Measurements from ENCODE around the gene COL6A1.

Gene COL6A1

DNA sequence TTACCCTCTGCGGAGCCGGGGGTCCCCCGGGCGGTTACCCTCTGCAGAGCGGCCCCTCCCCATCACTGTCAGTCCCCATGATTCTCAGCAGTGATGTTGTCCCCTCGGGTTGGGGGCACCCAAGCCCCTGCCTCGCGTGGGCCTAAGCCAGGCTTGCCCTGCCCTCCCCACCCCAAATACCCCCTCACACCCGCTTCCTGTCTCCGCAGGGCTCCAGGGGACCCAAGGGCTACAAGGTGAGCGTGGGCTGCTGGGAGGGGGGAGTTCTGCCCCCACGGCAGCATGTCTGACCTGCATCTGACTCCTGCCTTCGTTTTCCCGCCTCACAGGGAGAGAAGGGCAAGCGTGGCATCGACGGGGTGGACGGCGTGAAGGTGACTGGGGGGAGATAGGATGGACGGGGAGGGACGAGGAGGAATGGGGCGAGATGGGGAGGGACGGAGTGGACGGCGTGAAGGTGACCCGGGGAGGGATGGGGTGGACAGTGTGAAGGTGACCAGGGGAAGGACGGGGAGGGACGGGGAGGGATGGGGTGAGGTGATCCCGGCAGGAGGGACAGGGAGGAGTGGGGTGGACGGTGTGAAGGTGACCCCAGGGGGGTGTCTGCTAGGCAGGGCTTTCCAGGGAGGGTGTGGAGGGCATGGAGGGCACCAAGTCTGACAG, 8.6 kb downstream of the COL6A1 start:
- H3K36me3 ChIP-seq (ENCODE audit: insufficient read depth, insufficient read length, low read length), result peaks cover 91% of the 10 kb centered on the region
- peaks cover 14% of the 10 kb centered on the region for H3K4me1 ChIP-seq (ENCODE audit: insufficient read depth, insufficient read length)

DNA sequence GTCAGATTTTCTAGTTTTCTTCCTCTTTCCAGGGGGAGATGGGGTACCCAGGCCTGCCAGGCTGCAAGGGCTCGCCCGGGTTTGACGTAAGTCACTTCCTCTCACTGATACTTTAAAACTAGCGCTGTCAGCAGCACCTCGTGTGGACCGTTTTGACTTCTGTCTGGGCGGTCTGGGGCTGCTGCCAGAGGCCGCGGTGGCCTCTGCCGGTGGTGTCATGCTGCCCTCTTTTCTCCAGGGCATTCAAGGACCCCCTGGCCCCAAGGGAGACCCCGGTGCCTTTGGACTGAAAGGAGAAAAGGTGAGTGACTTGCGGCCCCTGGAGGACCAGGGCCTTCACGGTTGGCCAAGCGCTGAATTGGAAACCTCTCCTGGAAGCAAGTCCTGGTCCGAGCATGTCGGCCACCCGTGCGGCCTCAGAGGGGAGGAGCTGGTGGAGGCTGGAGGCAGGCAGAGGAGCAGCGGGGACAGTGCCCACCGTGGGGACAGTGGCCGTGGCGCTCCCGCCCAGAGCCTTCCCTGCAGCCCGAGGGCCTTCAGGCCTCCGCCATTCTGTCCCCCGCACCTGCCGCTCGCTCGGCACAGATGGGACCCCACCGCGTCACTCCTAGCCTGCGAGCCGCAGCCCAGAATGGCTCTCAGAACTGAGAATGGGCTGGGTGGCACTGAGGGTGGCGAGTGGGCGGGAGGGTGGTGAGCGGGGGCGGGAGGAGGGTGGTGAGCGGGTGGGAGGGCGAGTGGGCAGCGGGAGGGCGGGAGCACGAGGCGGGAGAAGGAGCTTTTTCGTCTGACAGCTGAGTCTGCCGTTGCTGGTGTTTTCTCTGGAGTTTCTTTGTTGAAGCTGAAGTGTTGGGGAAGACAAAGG, 9.4 kb downstream of the COL6A1 start:
- no peak for DNase-seq (ENCODE audit: low read depth, low spot score)
- H3K36me3 ChIP-seq (ENCODE audit: insufficient read depth, insufficient read length, low read length), result peaks cover 89% of the 10 kb centered on the region
- H3K4me3 ChIP-seq (ENCODE audit: insufficient read length, low read depth), result no peak overlapping the region
- H3K9me3 ChIP-seq (ENCODE audit: insufficient read depth, low read length), result no peaks in the 10 kb centered on the region
- no peak for TF ChIP-seq YY1 (IDR thresholded peaks at IDR 0.05; ENCODE audit: insufficient read depth, insufficient read length)
- TF ChIP-seq SUZ12 (IDR thresholded peaks at IDR 0.05; ENCODE audit: extremely low read depth, insufficient read depth, insufficient read length), result no peak
- TF ChIP-seq ZNF274 (IDR thresholded peaks at IDR 0.05; ENCODE audit: low read depth, low read length), result no peak
- peaks cover 21% of the 10 kb centered on the region for H3K4me1 ChIP-seq (ENCODE audit: insufficient read depth, insufficient read length)
- H3K9ac ChIP-seq (ENCODE audit: insufficient read length, low read depth), result no peak overlapping the region
- no peaks in the 10 kb centered on the region for H3K27me3 ChIP-seq (ENCODE audit: insufficient read depth, insufficient read length)

More for the DNA sequence above, 8.6 kb downstream of the COL6A1 start:
- H3K9ac ChIP-seq (ENCODE audit: insufficient read length, low read depth), result no peak overlapping the region
- no peak for DNase-seq (ENCODE audit: low read depth, low spot score)
- H3K4me3 ChIP-seq (ENCODE audit: insufficient read length, low read depth), result no peak overlapping the region
- no peaks in the 10 kb centered on the region for H3K9me3 ChIP-seq (ENCODE audit: insufficient read depth, low read length)
- no peak for TF ChIP-seq ZNF274 (IDR thresholded peaks at IDR 0.05; ENCODE audit: low read depth, low read length)
- no peaks in the 10 kb centered on the region for H3K27me3 ChIP-seq (ENCODE audit: insufficient read depth, insufficient read length)

DNA sequence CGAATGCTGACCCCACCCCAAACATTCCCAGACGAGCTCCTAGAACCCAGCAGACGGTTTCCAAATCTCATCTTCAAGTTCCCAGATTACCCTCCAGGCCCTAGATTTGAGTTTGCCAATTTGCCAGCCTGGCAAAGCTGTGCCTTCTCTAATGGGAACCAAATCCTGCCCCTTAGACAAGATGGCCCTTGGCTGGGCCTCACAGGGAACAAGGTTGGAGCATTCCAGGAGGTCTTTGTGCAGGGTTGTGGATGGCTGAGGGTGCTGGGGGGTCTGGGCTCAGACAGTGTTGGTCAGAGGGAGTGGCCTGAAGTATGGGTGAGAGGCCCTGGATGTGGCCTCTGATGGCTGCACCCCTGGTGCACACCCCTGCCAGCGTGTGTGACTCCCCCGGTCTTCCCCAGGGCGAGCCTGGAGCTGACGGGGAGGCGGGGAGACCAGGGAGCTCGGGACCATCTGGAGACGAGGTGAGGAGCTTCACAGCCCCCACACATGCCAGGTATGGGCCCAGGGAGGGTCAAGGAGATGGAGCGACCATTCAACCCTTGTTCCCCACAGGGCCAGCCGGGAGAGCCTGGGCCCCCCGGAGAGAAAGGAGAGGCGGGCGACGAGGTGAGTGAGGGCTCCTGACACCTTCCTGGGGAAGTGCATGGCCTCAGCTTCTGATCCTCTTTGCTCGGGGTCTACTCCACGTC, 10.2 kb downstream of the COL6A1 start:
- peaks cover 21% of the 10 kb centered on the region for H3K4me1 ChIP-seq (ENCODE audit: insufficient read depth, insufficient read length)
- H3K4me3 ChIP-seq (ENCODE audit: insufficient read length, low read depth), result no peak overlapping the region
- H3K9me3 ChIP-seq (ENCODE audit: insufficient read depth, low read length), result no peaks in the 10 kb centered on the region
- no peak for DNase-seq (ENCODE audit: low read depth, low spot score)
- H3K36me3 ChIP-seq (ENCODE audit: insufficient read depth, insufficient read length, low read length), result peaks cover 89% of the 10 kb centered on the region
- TF ChIP-seq SUZ12 (IDR thresholded peaks at IDR 0.05; ENCODE audit: extremely low read depth, insufficient read depth, insufficient read length), result no peak
- TF ChIP-seq ZNF274 (IDR thresholded peaks at IDR 0.05; ENCODE audit: low read depth, low read length), result no peak
- no peak overlapping the region for H3K9ac ChIP-seq (ENCODE audit: insufficient read length, low read depth)
- no peaks in the 10 kb centered on the region for H3K27me3 ChIP-seq (ENCODE audit: insufficient read depth, insufficient read length)

DNA sequence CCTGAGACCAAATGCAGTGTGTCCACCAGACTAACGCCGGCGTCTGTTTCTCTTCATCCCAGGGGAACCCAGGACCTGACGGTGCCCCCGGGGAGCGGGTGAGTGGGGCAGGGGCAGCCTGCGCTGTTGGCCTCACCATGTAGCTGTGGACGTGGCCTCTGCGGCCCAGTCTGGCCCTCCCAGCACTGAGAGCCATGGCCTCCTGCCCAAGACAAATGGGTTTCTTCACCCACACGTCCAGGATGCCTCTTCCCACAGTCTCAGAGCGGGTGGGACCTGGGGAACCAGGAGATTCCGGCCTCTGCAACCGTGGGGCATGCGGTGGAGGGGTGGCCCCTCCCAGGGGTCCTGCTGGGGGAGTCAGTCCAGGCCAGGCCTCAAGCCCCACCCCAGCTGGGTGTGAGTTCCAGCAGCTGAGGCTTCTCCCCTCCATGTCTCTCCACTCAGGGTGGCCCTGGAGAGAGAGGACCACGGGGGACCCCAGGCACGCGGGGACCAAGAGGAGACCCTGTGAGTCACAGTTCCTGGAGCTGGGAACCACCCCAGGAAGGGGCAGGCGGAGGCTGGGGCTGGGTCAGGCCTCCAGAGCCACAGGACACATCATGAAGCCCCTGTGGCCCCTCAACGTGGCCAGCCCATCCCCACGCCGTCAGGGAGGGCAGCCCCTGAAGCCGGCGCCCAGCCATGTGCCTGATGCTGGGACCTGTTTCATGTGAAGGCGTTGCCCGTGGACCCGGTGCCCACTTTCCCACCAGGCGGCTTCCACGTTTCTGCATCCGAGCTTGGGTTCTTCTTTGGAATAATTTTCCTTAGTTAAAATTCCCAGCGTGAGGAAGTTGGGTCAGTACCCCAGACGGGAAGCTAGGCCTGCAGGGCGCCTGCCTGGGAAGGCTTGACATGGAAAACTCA, 11.0 kb downstream of the COL6A1 start:
- peaks cover 89% of the 10 kb centered on the region for H3K36me3 ChIP-seq (ENCODE audit: insufficient read depth, insufficient read length, low read length)
- H3K27me3 ChIP-seq (ENCODE audit: insufficient read depth, insufficient read length), result no peaks in the 10 kb centered on the region
- H3K4me1 ChIP-seq (ENCODE audit: insufficient read depth, insufficient read length), result peaks cover 21% of the 10 kb centered on the region
- TF ChIP-seq YY1 (IDR thresholded peaks at IDR 0.05; ENCODE audit: insufficient read depth, insufficient read length) (no peak), ZNF274 (IDR thresholded peaks at IDR 0.05; ENCODE audit: low read depth, low read length) (no peak), SUZ12 (IDR thresholded peaks at IDR 0.05; ENCODE audit: extremely low read depth, insufficient read depth, insufficient read length) (no peak)
- H3K9me3 ChIP-seq (ENCODE audit: insufficient read depth, low read length), result no peaks in the 10 kb centered on the region
- DNase-seq (ENCODE audit: low read depth, low spot score), result no peak
- H3K4me3 ChIP-seq (ENCODE audit: insufficient read length, low read depth), result no peak overlapping the region
- H3K9ac ChIP-seq (ENCODE audit: insufficient read length, low read depth), result no peak overlapping the region

DNA sequence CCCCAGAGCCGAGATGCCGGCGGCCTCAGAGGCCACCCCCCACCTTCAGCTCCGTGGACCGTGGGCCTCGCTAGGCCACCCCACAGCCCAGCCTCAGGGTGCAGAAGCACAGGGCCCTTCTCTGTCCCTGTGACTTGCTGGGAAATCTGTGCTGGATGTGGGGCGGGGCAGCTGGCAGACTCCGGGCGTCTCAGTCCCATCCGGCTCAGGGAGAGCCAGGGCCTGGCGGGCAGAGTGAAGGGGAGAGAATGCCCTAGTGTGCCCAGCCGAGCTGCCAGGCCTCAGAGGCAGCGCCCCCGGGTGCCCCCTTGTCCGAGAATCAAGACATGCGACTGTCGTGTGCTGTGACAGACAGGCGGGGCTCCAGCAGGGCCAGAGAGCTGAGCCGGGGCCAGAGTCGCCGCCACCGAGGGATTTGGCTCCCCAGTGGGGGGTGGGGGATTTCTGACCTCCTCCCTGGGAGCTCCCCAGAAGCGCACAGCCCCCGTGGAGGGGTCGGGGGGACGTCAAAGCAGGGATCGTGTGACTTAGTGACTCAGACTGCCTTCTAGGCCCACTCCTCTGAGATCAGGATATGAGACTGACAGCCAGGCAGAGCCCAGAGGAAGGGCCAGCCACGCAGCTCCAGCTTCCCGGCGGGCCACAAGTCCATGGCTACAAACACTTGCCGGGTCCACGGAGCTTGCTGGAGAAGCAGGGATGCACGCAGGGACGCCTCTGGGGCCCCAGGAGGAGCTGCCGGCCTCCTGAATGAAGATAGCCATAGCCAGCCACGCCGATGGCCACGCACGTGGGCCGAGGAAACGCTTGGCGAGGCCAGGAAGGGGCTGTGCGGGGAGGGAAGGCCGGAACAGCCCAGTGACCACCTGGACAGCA, 11.9 kb downstream of the COL6A1 start:
- H3K9me3 ChIP-seq (ENCODE audit: insufficient read depth, low read length), result no peaks in the 10 kb centered on the region
- H3K27me3 ChIP-seq (ENCODE audit: insufficient read depth, insufficient read length), result no peaks in the 10 kb centered on the region
- H3K9ac ChIP-seq (ENCODE audit: insufficient read length, low read depth), result peak overlapping the region; percentile 5
- H3K36me3 ChIP-seq (ENCODE audit: insufficient read depth, insufficient read length, low read length), result peaks cover 96% of the 10 kb centered on the region
- TF ChIP-seq SUZ12 (IDR thresholded peaks at IDR 0.05; ENCODE audit: extremely low read depth, insufficient read depth, insufficient read length) (no peak), YY1 (IDR thresholded peaks at IDR 0.05; ENCODE audit: insufficient read depth, insufficient read length) (no peak), ZNF274 (IDR thresholded peaks at IDR 0.05; ENCODE audit: low read depth, low read length) (no peak)
- DNase-seq (ENCODE audit: low read depth, low spot score), result no peak
- no peak overlapping the region for H3K4me3 ChIP-seq (ENCODE audit: insufficient read length, low read depth)
- peaks cover 21% of the 10 kb centered on the region for H3K4me1 ChIP-seq (ENCODE audit: insufficient read depth, insufficient read length)

DNA sequence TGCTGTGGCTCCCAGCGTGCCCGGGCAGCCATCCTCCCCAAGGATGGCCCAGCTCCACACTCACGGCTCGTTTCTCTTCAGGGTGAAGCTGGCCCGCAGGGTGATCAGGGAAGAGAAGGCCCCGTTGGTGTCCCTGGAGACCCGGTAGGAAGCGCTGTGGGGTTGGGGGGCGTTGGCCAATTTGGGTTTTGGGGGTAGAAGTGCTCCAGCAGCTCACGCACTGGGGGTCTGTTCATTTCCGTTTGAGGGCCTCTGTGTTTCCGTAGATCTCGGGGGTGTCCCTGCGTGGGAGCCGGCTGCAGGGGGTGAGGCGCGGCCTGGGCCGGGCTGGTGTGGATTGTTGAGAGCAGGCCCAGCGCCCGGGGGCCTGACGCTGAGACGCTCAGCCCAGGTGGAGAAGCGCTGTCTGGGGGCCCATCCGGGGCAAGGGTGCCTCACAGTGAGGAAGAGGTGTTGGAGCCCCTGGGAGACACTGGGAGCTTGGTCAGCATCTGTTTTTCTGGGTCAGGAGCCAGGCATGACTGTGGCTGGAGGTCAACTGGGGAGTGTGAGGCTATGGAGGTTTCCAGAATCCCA, 12.6 kb downstream of the COL6A1 start:
- peaks cover 21% of the 10 kb centered on the region for H3K4me1 ChIP-seq (ENCODE audit: insufficient read depth, insufficient read length)
- no peaks in the 10 kb centered on the region for H3K27me3 ChIP-seq (ENCODE audit: insufficient read depth, insufficient read length)
- peak overlapping the region; percentile 5 for H3K9ac ChIP-seq (ENCODE audit: insufficient read length, low read depth)
- H3K36me3 ChIP-seq (ENCODE audit: insufficient read depth, insufficient read length, low read length), result peaks cover 96% of the 10 kb centered on the region
- TF ChIP-seq ZNF274 (IDR thresholded peaks at IDR 0.05; ENCODE audit: low read depth, low read length) (no peak), YY1 (IDR thresholded peaks at IDR 0.05; ENCODE audit: insufficient read depth, insufficient read length) (no peak), SUZ12 (IDR thresholded peaks at IDR 0.05; ENCODE audit: extremely low read depth, insufficient read depth, insufficient read length) (no peak)
- DNase-seq (ENCODE audit: low read depth, low spot score), result no peak
- no peaks in the 10 kb centered on the region for H3K9me3 ChIP-seq (ENCODE audit: insufficient read depth, low read length)
- no peak overlapping the region for H3K4me3 ChIP-seq (ENCODE audit: insufficient read length, low read depth)
